Measurements from ENCODE around the gene CDC42BPA.

CDC42BPA gene

DNA sequence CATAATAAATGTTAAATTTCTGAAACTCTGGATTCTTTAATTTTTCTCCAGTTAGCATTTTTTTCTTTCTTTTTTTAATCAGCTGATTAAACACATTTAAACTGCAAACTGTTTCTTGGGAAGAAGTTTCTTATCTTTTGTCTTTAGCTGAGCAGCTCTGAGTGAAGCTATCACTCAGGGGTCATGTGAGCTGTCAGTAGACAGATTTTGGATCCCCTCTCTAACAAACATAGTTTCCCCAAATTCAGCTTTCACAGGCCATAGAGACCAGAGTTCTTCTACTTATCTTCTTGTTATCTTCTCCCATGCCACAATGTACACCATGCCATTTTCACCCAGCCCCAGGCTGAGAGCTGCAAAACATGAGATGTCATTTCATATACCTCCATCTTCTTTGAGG lies 148.9 kb downstream of the CDC42BPA start:
- CTCF ChIA-PET: no interaction called here
- no peak for DNase-seq (ENCODE audit: extremely low spot score)
- POLR2A ChIA-PET: no interaction called here
- TF ChIP-seq ELF4 (IDR thresholded peaks at IDR 0.05): no peak
- TF ChIP-seq FOXM1 (IDR thresholded peaks at IDR 0.05; ENCODE audit: borderline replicate concordance): no peak
- no peak for TF ChIP-seq BHLHE40 (IDR thresholded peaks at IDR 0.05; ENCODE audit: borderline replicate concordance)

DNA sequence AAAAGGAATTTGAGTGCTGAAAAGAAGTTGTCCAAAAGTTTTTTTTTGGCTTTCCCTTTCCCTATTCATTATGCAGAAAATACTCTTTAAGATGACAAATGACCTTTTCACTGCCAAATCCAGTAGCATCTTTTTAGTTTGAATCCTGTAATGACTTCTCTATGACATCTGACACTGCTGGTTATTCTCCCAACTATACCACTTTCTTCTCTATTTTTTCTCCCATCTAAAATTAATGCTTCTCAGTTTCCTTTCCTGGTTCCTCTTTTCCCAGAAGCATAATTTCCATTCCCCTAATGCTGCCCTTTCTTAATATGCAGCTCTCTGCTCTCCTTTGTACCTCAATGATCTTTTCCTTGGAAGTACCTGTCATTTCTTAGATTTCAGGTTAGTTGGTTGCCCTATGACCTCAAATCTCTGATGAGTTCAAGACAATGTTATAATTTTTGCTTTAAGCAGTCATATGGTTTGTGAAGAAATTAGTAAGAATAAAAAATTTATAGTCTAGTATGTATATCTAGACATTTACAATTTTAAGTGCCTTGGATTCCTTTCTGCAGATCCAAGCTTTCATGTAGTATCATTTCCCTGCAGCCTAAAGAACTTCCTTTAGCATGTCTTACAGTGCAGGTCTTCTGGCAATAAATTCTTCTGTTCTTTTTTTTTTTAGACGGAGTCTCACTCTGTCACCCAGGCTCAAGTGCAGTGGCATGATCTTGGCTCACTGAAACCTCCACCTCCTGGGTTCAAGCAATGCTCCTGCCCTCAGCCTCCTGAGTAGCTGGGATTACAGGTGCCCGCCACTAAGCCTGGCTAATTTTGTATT lies 150.8 kb downstream of the CDC42BPA start:
- ChIA-PET CTCF (interaction anchor here (0.8 kb wide), 1 partner anchor 177 kb away, joined by 4 read pairs; no protein-coding TSS in a partner anchor), POLR2A (no interaction called here)
- TF ChIP-seq SUZ12 (IDR thresholded peaks at IDR 0.05) (no peak), CTBP1 (IDR thresholded peaks at IDR 0.05; ENCODE audit: borderline replicate concordance) (no peak), NFRKB (IDR thresholded peaks at IDR 0.05) (no peak), FOXM1 (IDR thresholded peaks at IDR 0.05; ENCODE audit: borderline replicate concordance) (no peak), TARDBP (IDR thresholded peaks at IDR 0.05) (no peak), FOXA1 (IDR thresholded peaks at IDR 0.05) (no peak), LEF1 (IDR thresholded peaks at IDR 0.05; ENCODE audit: borderline replicate concordance) (no peak), ARNT (IDR thresholded peaks at IDR 0.05) (no peak), SP1 (IDR thresholded peaks at IDR 0.05) (no peak), ELF4 (IDR thresholded peaks at IDR 0.05) (no peak), BHLHE40 (IDR thresholded peaks at IDR 0.05; ENCODE audit: borderline replicate concordance) (no peak), FOXK2 (IDR thresholded peaks at IDR 0.05) (no peak), L3MBTL2 (conservative IDR thresholded peaks at IDR 0.05) (no peak), ZNF384 (IDR thresholded peaks at IDR 0.05) (no peak), HDGF (IDR thresholded peaks at IDR 0.05; ENCODE audit: borderline replicate concordance) (no peak)
- TF ChIP-seq, protein P1, sequence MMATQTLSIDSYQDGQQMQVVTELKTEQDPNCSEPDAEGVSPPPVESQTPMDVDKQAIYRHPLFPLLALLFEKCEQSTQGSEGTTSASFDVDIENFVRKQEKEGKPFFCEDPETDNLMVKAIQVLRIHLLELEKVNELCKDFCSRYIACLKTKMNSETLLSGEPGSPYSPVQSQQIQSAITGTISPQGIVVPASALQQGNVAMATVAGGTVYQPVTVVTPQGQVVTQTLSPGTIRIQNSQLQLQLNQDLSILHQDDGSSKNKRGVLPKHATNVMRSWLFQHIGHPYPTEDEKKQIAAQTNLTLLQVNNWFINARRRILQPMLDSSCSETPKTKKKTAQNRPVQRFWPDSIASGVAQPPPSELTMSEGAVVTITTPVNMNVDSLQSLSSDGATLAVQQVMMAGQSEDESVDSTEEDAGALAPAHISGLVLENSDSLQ (IDR thresholded peaks at IDR 0.05): no peak
- DNase-seq (ENCODE audit: extremely low spot score): no peak

DNA sequence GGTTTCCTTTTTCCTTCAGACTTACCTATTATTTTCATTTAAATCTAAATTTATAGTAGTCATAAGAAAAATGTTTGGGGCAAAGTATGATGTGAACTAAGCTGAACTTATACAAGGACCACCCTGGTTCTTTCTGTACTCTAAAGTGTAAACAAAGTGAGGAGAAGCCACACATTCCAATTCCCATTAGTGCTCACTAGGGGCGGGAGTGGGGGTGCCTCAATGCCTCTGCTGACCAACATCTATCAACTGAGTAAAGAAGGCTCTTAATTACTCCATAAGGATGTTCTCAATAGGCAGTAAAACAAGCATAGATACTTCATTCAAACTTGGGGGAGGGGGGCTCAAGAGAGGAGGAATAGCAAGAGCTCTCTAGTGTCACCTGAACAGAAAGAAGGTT lies 151.7 kb downstream of the CDC42BPA start:
- DNase-seq (ENCODE audit: extremely low spot score): no peak
- CTCF ChIA-PET: interaction anchor here (0.8 kb wide), 1 partner anchor 178 kb away, joined by 4 read pairs; no protein-coding TSS in a partner anchor
- TF ChIP-seq BHLHE40 (IDR thresholded peaks at IDR 0.05; ENCODE audit: borderline replicate concordance): no peak
- POLR2A ChIA-PET: no interaction called here

DNA sequence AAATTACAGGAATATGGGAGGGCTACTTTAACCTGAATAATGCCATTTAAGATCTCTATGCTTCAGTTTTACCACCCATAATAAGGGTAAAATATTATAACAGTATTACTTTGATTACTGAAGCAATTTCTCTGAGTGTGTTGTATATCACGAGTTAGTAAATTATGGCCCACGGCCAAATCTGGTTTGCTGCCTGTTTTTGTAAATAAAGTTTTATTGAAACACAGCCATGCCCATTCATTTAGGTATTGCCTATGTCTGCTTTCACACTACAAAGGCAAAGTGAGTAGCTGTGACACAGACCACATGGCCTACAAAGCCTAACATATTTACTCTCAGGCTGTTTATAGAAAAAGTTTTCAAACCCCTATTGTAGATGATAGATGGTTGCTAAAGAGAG lies 156.8 kb downstream of the CDC42BPA start:
- ChIA-PET POLR2A (no interaction called here), CTCF (no interaction called here)
- TF ChIP-seq L3MBTL2 (conservative IDR thresholded peaks at IDR 0.05) (no peak), LEF1 (IDR thresholded peaks at IDR 0.05; ENCODE audit: borderline replicate concordance) (no peak), FOXA1 (IDR thresholded peaks at IDR 0.05) (no peak), BHLHE40 (IDR thresholded peaks at IDR 0.05; ENCODE audit: borderline replicate concordance) (no peak), HDGF (IDR thresholded peaks at IDR 0.05; ENCODE audit: borderline replicate concordance) (no peak), NFRKB (IDR thresholded peaks at IDR 0.05) (no peak), CTBP1 (IDR thresholded peaks at IDR 0.05; ENCODE audit: borderline replicate concordance) (no peak), ELF4 (IDR thresholded peaks at IDR 0.05) (no peak), ARNT (IDR thresholded peaks at IDR 0.05) (no peak), ZNF384 (IDR thresholded peaks at IDR 0.05) (no peak), FOXK2 (IDR thresholded peaks at IDR 0.05) (no peak), SP1 (IDR thresholded peaks at IDR 0.05) (no peak)
- TF ChIP-seq, protein P1 (IDR thresholded peaks at IDR 0.05): no peak
- DNase-seq (ENCODE audit: extremely low spot score): no peak

DNA sequence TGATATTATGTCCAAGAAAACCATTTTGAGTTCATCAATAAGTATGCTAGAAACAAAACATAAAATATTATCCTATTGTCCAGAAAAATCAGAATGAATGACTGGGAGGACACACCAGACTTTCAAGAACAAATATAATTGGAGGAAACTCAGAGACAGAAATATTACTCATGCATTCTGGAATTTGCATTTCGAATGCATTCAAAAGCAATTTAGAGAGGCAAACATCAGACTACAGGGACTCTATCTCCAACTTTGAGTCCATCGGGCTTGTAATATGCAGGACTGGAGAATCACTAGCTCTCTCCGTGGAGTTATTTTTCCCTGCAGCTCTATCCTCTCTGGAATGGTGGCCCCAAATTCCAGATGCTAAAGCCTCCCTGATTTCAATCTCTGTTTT lies 161.8 kb downstream of the CDC42BPA start:
- DNase-seq (ENCODE audit: extremely low spot score): no peak
- ChIA-PET POLR2A (no interaction called here), CTCF (no interaction called here)

DNA sequence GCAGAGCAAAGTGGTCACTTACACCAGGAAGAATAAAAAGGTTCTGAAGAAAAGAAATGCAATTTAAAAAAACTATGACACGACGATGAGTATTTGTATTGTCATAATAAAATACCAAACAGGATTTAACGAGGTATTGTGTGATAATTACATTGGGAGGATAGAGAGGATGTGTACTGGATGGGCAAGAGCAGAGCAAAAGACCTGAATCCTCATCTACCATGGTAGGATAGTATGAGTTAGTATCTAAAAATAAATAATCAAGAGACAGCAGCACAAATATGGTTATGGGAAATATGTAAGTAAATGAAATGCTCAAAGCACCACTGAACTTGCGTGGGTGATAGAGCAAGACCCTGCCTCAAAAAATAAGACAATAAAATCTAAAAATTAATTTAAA lies 162.6 kb downstream of the CDC42BPA start:
- no peak for DNase-seq (ENCODE audit: extremely low spot score)
- POLR2A ChIA-PET: no interaction called here
- CTCF ChIA-PET: no interaction called here
- no peak for TF ChIP-seq FOXA1 (IDR thresholded peaks at IDR 0.05)

More for the DNA sequence above, 161.8 kb downstream of the CDC42BPA start:
- TF ChIP-seq, protein P1 (IDR thresholded peaks at IDR 0.05): no peak
- no peak for TF ChIP-seq FOXA1 (IDR thresholded peaks at IDR 0.05)

DNA sequence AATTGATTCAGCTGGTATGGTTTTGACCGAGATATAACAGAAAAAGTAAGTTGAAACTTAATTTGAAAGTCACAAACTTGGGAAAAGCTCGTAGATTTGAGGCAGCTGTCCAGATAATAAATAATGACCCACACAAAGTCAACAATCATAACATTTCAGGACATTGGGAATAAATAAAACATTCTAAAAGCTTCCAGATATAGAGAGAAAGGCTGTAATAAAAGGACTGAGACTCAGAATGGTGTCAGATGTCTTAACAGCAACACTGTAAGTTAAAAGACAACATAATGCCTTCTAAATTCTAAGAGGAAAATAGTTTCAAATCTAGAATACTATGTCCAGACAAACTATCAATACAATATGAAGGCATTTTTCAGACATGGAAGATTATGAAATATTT lies 163.3 kb downstream of the CDC42BPA start:
- TF ChIP-seq FOXK2 (IDR thresholded peaks at IDR 0.05): no peak
- TF ChIP-seq FOXM1 (IDR thresholded peaks at IDR 0.05; ENCODE audit: borderline replicate concordance): no peak
- TF ChIP-seq ARNT (IDR thresholded peaks at IDR 0.05): no peak
- no peak for TF ChIP-seq ELF4 (IDR thresholded peaks at IDR 0.05)
- TF ChIP-seq FOXA1 (IDR thresholded peaks at IDR 0.05): no peak
- TF ChIP-seq, protein P1 (IDR thresholded peaks at IDR 0.05): no peak
- TF ChIP-seq CTBP1 (IDR thresholded peaks at IDR 0.05; ENCODE audit: borderline replicate concordance): no peak
- TF ChIP-seq ZNF384 (IDR thresholded peaks at IDR 0.05): no peak
- TF ChIP-seq HDGF (IDR thresholded peaks at IDR 0.05; ENCODE audit: borderline replicate concordance): no peak
- no peak for DNase-seq (ENCODE audit: extremely low spot score)
- ChIA-PET POLR2A (no interaction called here), CTCF (no interaction called here)
